Measurements from ENCODE around the gene LAMTOR2.

- TF ChIP-seq, protein P1, sequence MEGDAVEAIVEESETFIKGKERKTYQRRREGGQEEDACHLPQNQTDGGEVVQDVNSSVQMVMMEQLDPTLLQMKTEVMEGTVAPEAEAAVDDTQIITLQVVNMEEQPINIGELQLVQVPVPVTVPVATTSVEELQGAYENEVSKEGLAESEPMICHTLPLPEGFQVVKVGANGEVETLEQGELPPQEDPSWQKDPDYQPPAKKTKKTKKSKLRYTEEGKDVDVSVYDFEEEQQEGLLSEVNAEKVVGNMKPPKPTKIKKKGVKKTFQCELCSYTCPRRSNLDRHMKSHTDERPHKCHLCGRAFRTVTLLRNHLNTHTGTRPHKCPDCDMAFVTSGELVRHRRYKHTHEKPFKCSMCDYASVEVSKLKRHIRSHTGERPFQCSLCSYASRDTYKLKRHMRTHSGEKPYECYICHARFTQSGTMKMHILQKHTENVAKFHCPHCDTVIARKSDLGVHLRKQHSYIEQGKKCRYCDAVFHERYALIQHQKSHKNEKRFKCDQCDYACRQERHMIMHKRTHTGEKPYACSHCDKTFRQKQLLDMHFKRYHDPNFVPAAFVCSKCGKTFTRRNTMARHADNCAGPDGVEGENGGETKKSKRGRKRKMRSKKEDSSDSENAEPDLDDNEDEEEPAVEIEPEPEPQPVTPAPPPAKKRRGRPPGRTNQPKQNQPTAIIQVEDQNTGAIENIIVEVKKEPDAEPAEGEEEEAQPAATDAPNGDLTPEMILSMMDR (IDR thresholded peaks at IDR 0.05) = no peak
- no peak for TF ChIP-seq POLR2A (IDR thresholded peaks at IDR 0.05)
Measured at GRCh38 chr1:156073110-156073687, 18.6 kb downstream of the LAMTOR2 start.
